ENCODE measurements around the gene DNAH11.

Gene DNAH11

GRCh38 chr7:21766218-21766617, 223.4 kb downstream of the DNAH11 start:
- H3K4me1 Mint-ChIP-seq (ENCODE audit: low read depth): peaks cover 3% of the 10 kb centered on the region
- no peaks in the 10 kb centered on the region for H3K36me3 Mint-ChIP-seq (ENCODE audit: low read depth)
- no peaks in the 10 kb centered on the region for H3K9me3 Mint-ChIP-seq
- H3K4me3 Mint-ChIP-seq: no peak overlapping the region
- DNase-seq (ENCODE audit: low spot score): no peak
- H3K27me3 Mint-ChIP-seq (ENCODE audit: low read depth): peaks cover 30% of the 10 kb centered on the region
- H3K27ac Mint-ChIP-seq: no peak overlapping the region

- Mint-ChIP-seq H3K4me1 (ENCODE audit: low read depth) (peaks cover 6% of the 10 kb centered on the region), H3K27ac (no peak overlapping the region), H3K27me3 (ENCODE audit: low read depth) (peaks cover 28% of the 10 kb centered on the region), H3K9me3 (no peaks in the 10 kb centered on the region), H3K36me3 (ENCODE audit: low read depth) (no peaks in the 10 kb centered on the region), H3K4me3 (no peak overlapping the region)
- DNase-seq (ENCODE audit: low spot score): peak; percentile 11
Observed at GRCh38 chr7:21767300-21767900, 224.6 kb downstream of the DNAH11 start.

- DNase-seq (ENCODE audit: low spot score): no peak
- Mint-ChIP-seq H3K27ac (no peak overlapping the region), H3K27me3 (ENCODE audit: low read depth) (peaks cover 25% of the 10 kb centered on the region), H3K9me3 (no peaks in the 10 kb centered on the region), H3K36me3 (ENCODE audit: low read depth) (no peaks in the 10 kb centered on the region), H3K4me3 (no peak overlapping the region), H3K4me1 (ENCODE audit: low read depth) (peaks cover 6% of the 10 kb centered on the region)
Observed at GRCh38 chr7:21768279-21768678, 225.4 kb downstream of the DNAH11 start.

GRCh38 chr7:21771266-21771665, 228.4 kb downstream of the DNAH11 start:
- Mint-ChIP-seq H3K27ac (no peak overlapping the region), H3K4me1 (ENCODE audit: low read depth) (peaks cover 4% of the 10 kb centered on the region), H3K9me3 (no peaks in the 10 kb centered on the region), H3K4me3 (no peak overlapping the region), H3K36me3 (ENCODE audit: low read depth) (no peaks in the 10 kb centered on the region), H3K27me3 (ENCODE audit: low read depth) (peaks cover 18% of the 10 kb centered on the region)
- DNase-seq (ENCODE audit: low spot score): no peak

- no peak for DNase-seq (ENCODE audit: low spot score)
Observed at GRCh38 chr7:21771906-21772610, 229.2 kb downstream of the DNAH11 start.

GRCh38 chr7:21773326-21773725, 230.5 kb downstream of the DNAH11 start:
- Mint-ChIP-seq H3K4me1 (ENCODE audit: low read depth) (peaks cover 4% of the 10 kb centered on the region), H3K4me3 (no peak overlapping the region), H3K36me3 (ENCODE audit: low read depth) (no peaks in the 10 kb centered on the region), H3K27me3 (ENCODE audit: low read depth) (peaks cover 9% of the 10 kb centered on the region), H3K27ac (no peak overlapping the region), H3K9me3 (no peaks in the 10 kb centered on the region)
- DNase-seq (ENCODE audit: low spot score): no peak

More at GRCh38 chr7:21771906-21772610, 229.2 kb downstream of the DNAH11 start:
- H3K4me1 Mint-ChIP-seq (ENCODE audit: low read depth): peaks cover 4% of the 10 kb centered on the region
- peaks cover 14% of the 10 kb centered on the region for H3K27me3 Mint-ChIP-seq (ENCODE audit: low read depth)
- H3K9me3 Mint-ChIP-seq: no peaks in the 10 kb centered on the region
- no peaks in the 10 kb centered on the region for H3K36me3 Mint-ChIP-seq (ENCODE audit: low read depth)
- H3K4me3 Mint-ChIP-seq: no peak overlapping the region
- no peak overlapping the region for H3K27ac Mint-ChIP-seq

- H3K9me3 Mint-ChIP-seq: no peaks in the 10 kb centered on the region
- H3K36me3 Mint-ChIP-seq (ENCODE audit: low read depth): no peaks in the 10 kb centered on the region
- H3K27me3 Mint-ChIP-seq (ENCODE audit: low read depth): peaks cover 2% of the 10 kb centered on the region
Observed at GRCh38 chr7:21777921-21778320, 235.1 kb downstream of the DNAH11 start.

GRCh38 chr7:21778953-21779352, 236.1 kb downstream of the DNAH11 start:
- Mint-ChIP-seq H3K36me3 (ENCODE audit: low read depth) (no peaks in the 10 kb centered on the region), H3K27ac (no peak overlapping the region), H3K4me3 (no peak overlapping the region), H3K9me3 (no peaks in the 10 kb centered on the region), H3K4me1 (ENCODE audit: low read depth) (no peaks in the 10 kb centered on the region), H3K27me3 (ENCODE audit: low read depth) (peaks cover 2% of the 10 kb centered on the region)
- no peak for DNase-seq (ENCODE audit: low spot score)

More at GRCh38 chr7:21777921-21778320, 235.1 kb downstream of the DNAH11 start:
- no peak overlapping the region for H3K4me3 Mint-ChIP-seq
- no peak overlapping the region for H3K27ac Mint-ChIP-seq
- H3K4me1 Mint-ChIP-seq (ENCODE audit: low read depth): no peaks in the 10 kb centered on the region
- no peak for DNase-seq (ENCODE audit: low spot score)

- Mint-ChIP-seq H3K4me1 (ENCODE audit: low read depth) (no peaks in the 10 kb centered on the region), H3K27me3 (ENCODE audit: low read depth) (peaks cover 2% of the 10 kb centered on the region)
Observed at GRCh38 chr7:21782996-21783395, 240.2 kb downstream of the DNAH11 start.

GRCh38 chr7:21784989-21785388, 242.2 kb downstream of the DNAH11 start:
- H3K27me3 Mint-ChIP-seq (ENCODE audit: low read depth): peaks cover 2% of the 10 kb centered on the region
- no peaks in the 10 kb centered on the region for H3K9me3 Mint-ChIP-seq
- H3K36me3 Mint-ChIP-seq (ENCODE audit: low read depth): no peaks in the 10 kb centered on the region
- no peak overlapping the region for H3K4me3 Mint-ChIP-seq
- H3K4me1 Mint-ChIP-seq (ENCODE audit: low read depth): no peaks in the 10 kb centered on the region
- DNase-seq (ENCODE audit: low spot score): no peak
- H3K27ac Mint-ChIP-seq: no peak overlapping the region

More at GRCh38 chr7:21782996-21783395, 240.2 kb downstream of the DNAH11 start:
- Mint-ChIP-seq H3K4me3 (no peak overlapping the region), H3K36me3 (ENCODE audit: low read depth) (no peaks in the 10 kb centered on the region), H3K9me3 (no peaks in the 10 kb centered on the region), H3K27ac (no peak overlapping the region)
- no peak for DNase-seq (ENCODE audit: low spot score)

- DNase-seq (ENCODE audit: low spot score): no peak
- H3K9me3 Mint-ChIP-seq: no peaks in the 10 kb centered on the region
- no peaks in the 10 kb centered on the region for H3K27me3 Mint-ChIP-seq (ENCODE audit: low read depth)
- no peaks in the 10 kb centered on the region for H3K4me1 Mint-ChIP-seq (ENCODE audit: low read depth)
- no peak overlapping the region for H3K4me3 Mint-ChIP-seq
- no peaks in the 10 kb centered on the region for H3K36me3 Mint-ChIP-seq (ENCODE audit: low read depth)
- no peak overlapping the region for H3K27ac Mint-ChIP-seq
Observed at GRCh38 chr7:21805791-21806190, 263.0 kb downstream of the DNAH11 start.

- Mint-ChIP-seq H3K27me3 (ENCODE audit: low read depth) (no peaks in the 10 kb centered on the region), H3K27ac (no peak overlapping the region), H3K9me3 (no peaks in the 10 kb centered on the region), H3K4me3 (no peak overlapping the region), H3K4me1 (ENCODE audit: low read depth) (no peaks in the 10 kb centered on the region), H3K36me3 (ENCODE audit: low read depth) (no peaks in the 10 kb centered on the region)
- DNase-seq (ENCODE audit: low spot score): no peak
Observed at GRCh38 chr7:21806388-21806787, 263.5 kb downstream of the DNAH11 start.

GRCh38 chr7:21819048-21819447, 276.2 kb downstream of the DNAH11 start:
- H3K36me3 Mint-ChIP-seq (ENCODE audit: low read depth): no peaks in the 10 kb centered on the region
- no peaks in the 10 kb centered on the region for H3K27me3 Mint-ChIP-seq (ENCODE audit: low read depth)
- H3K9me3 Mint-ChIP-seq: no peaks in the 10 kb centered on the region
- no peak for DNase-seq (ENCODE audit: low spot score)
- H3K4me1 Mint-ChIP-seq (ENCODE audit: low read depth): no peaks in the 10 kb centered on the region
- H3K27ac Mint-ChIP-seq: no peak overlapping the region
- H3K4me3 Mint-ChIP-seq: no peak overlapping the region

- Mint-ChIP-seq H3K4me1 (ENCODE audit: low read depth) (no peaks in the 10 kb centered on the region), H3K27ac (no peak overlapping the region), H3K4me3 (no peak overlapping the region), H3K36me3 (ENCODE audit: low read depth) (no peaks in the 10 kb centered on the region), H3K27me3 (ENCODE audit: low read depth) (no peaks in the 10 kb centered on the region), H3K9me3 (no peaks in the 10 kb centered on the region)
- no peak for DNase-seq (ENCODE audit: low spot score)
Observed at GRCh38 chr7:21828841-21829240, 286.0 kb downstream of the DNAH11 start.
